ENCODE measurements around the gene RABL6.
"Not testable (repeated sequence)": the region's sequence is repeated elsewhere in the genome, so short reads cannot be mapped to it uniquely, and the experiment has no call there.

RABL6 gene

GRCh38 chr9:136823136-136824046 lies 15.6 kb downstream of the RABL6 start:
- DNase-seq: no peak

GRCh38 chr9:136824496-136825225 lies 16.9 kb downstream of the RABL6 start:
- DNase-seq: no peak

DNA sequence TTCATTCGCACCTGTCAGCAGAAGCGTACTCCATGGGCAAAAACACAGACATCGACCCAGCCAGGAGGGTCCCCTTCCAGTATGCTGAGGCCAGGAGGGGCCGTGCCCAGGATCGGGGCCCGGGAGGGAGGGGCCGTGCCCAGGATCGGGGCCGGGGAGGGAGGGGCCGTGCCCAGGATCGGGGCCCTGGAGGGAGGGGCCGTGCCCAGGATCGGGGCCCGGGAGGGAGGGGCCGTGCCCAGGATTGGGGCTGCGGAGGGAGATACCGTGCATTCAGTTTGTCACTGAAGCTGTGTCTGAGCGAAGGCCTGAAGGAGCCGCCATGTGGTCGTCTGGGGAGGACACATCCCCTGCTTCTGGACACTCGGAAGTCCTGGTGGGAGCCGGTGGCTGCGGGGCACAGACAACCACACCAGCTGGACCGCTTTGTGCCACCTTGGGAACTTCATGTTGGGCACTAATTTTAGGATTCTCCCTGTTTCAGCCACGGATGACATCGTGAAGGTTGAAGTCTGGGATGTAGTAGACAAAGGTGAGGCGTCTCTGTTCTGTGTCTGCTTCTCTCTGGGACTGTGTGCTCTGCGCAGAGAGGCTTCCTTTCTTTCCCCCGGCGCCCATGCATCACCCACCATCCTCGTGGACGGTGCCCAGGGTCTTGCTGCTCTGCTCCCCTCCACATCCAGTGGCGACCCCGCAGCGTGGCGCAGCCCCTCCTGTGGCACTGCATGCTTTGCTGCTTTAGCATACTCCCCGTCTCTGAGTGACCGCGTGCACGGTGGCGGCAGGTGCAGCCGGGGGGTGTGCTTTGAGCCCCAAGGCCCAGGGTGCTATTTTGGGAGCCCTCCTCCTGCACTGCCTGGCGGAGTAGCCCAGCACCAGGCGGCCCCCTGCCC lies 17.8 kb downstream of the RABL6 start:
- no peak for DNase-seq

GRCh38 chr9:136826188-136826541 lies 18.4 kb downstream of the RABL6 start:
- no peak for DNase-seq

GRCh38 chr9:136826703-136827582 lies 19.2 kb downstream of the RABL6 start:
- DNase-seq: no peak

DNA sequence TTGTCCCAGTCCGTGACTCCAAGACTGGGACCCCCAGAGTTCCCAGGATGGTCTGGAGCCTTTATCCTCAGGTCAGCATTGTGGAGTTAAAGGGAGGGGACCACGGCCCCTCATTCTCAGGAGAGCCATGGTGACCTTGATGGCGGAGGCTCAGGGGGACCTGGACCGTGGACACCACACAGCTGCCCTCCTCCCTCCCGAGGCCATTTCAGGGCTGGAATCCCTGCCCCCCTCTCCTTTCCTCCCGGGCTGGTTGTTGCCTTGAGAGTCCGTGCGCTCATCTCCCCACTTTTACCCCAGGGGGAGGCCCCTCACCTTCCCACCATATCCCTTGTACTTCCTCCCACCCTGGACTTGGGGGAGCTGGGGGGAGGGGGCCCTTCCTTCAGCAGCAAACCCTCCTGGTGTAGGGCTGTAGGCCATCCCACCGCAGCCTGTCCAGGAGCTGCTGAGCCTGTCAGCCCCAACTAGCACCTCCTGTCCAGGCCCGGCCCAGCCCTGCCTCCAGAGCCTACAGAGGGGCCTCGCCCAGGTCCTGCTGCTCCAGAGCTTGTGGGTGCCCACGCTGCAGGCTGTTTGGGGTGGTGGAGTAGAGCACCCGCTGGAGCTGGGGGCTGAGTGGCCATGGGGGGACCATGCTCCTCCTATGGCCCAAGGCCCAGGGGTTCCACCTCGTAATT lies 20.2 kb downstream of the RABL6 start:
- DNase-seq: no peak

DNA sequence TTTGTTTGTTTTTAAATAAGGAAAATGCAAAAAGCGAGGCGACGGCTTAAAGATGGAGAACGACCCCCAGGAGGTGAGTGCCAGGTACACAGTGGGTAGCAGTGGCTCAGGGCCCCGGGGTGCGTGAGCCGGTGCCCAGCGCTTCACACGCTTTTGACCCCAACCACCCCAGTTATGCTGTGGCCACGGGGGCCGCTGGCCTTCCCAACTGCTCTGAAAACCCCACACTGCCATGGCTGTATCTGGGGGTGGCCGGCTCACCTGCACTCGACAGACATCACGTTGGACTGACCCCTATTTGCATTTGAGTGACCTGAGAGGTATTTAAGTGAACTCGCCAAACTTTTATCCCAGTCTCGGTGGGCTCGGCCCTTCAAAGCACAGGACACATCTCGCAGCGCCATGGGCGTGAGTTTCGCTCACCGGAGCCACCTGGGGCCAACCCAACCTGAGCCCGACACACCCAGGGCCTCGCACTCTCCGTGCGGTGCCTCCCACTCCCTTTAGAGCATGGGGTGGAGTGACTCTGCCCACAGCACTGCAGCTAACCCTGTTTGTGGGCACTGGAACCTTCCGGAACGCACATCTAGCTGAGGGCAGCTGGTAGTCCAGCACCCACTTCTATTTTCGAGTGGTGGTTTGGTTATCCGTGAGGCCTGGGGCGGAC lies 20.9 kb downstream of the RABL6 start:
- DNase-seq: no peak

- DNase-seq: no peak
These were observed 21.7 kb downstream of the RABL6 start for GRCh38 chr9:136829412-136829811.

DNA sequence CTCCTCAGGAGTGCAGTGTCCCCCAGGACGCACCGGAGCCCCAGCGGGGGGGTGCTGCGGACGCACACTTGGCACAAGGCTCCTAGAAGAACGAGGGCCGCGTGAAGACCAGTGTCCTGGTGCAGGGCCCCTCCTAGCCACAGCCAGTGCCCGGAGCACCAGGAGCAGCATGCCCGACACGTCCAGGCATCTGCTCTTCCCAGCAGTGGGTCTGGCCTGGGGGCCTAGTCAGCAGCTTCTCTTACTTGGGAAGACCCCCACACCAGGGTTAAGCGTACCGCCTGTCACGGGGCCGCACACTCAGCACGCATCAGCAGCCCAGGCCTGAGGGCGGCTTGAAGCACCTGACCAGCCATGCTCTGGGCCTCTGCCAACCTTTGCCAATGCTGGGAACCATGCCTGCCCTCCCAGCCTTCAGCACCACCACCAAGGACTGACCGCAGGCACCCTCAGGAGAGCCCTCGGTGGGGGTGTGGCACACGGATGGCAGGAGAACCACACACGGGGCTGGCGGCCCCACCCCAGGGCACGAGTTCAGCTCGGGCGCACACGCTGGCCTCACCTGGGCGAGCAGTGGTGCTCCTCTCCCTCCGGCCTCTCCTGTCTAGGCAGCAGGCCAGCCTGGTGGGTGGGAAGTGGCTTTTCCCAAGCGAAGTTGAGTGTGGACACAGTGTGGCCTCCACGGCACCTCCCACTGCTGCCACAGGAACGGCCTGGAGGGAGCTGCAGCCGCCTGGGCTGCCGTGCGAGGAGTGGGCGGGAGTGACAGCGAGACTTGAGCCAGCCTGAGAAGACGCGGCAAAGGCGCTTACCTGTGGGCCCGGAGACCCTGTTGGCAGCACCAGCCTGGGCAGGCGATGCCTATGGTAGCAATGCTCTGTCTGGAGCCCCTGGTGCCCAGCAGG lies 22.5 kb downstream of the RABL6 start:
- DNase-seq: no peak

DNA sequence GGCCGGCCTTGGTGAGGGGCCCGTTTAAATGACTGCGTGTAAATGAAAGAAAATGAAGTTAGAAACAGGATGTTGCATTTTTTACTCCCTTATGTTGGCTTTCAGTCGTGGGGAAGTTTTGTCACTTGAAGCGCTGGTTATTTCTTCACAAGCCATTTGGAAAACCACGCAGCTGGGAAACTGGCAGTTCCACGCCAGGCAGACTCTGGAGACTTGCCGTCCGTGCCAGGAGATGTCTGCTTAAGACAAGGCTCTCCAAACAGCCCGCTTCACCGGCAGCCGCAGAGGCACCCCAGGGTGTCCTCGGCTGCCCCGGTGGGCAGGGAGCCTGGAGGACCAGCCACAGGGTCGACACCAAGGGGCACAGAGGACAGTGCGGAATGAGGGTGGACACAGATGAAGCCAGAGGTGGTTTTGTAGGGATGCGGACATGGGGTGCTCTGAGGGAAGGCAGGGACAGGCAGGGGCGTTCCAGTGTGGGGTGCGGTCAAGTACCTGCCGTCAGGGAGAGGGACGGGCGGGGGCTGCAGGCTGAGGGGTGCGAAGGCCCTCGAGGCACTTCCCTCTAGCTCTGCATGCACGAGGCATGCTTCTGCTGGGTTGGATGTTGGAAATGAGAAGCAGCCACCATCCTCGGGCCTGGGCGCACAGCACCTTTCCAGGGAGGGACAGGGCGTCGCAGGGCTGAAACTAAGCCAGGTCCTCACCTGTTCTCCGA lies 23.4 kb downstream of the RABL6 start:
- no peak for DNase-seq

- DNase-seq: no peak
These were observed 24.0 kb downstream of the RABL6 start for GRCh38 chr9:136831720-136832104.

GRCh38 chr9:136832581-136832980 lies 24.8 kb downstream of the RABL6 start:
- DNase-seq: no peak

DNA sequence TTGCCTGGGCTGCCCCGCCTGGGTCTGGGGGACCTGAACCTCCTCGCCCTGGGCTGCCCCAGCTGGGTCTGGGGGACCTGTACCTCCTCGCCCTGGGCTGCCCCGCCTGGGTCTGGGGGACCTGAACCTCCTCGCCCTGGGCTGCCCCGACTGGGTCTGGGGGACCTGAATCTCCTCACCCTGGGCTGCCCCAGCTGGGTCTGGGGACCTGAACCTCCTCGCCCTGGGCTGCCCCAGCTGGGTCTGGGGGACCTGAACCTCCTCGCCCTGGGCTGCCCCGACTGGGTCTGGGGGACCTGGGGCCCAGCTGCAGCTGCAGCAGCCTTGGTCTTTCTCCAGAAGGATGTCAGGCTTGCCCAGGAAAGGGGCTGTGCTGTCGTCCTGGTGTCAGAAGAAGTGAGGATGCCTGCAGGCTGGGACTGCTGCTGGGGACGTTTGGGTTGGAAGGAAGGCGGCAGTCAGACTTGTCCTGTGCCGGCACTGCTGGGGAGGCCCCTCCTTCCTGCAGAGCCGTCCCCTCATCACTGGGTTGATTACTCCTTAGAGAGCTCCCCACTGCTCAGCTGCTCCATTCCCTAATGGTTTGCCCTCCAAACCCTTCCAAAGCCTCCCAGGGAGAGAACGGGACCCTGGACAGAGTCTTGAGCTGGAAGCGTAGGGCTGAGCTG lies 25.8 kb downstream of the RABL6 start:
- not testable (repeated sequence) for DNase-seq

DNA sequence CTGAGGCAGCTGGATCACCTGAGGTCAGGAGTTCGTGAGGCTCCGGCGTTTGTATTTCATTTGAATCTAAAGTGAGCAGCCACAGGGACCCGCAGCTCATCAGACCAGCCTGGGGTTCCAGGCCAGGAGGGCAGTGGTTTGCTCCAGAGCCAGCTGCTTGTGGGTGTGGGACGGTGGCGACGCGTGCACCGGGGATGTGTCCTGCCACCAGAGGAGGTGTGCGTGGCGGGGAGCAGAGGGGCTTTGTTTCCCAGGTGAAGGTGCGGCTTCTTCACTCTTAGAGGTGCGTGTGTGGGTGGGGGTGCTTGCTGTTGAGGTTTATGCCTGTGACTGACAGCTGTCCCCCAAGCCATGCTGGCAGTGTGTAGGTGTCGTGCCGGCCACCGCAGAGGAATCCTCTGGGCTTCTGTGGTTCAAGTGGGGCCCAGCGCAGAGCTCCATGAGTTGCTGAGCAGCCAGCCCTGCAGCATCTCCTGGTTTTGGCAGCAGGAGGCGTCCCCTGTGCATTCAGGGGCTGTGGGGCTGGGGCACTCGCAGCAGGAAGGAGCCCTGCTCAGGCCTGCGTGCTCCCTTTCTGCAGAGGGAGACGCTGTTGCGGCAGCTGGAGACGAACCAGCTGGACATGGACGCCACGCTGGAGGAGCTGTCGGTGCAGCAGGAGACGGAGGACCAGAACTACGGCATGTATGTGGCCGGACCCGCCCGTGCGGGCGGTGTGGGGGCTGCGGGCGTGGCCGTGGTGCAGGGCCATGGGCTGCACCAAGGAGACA lies 27.6 kb downstream of the RABL6 start:
- no peak for DNase-seq

GRCh38 chr9:136835932-136836904 lies 28.5 kb downstream of the RABL6 start:
- no peak for DNase-seq

GRCh38 chr9:136837146-136837855 lies 29.6 kb downstream of the RABL6 start:
- DNase-seq: no peak
